ENCODE data around the gene TSPAN11. TPM values are rescaled to one million over a fixed set of nuclear protein-coding genes. Genes with fewer than 3 reads are reported as not detected.
A peak's percentile ranks its signal among the peaks of the same experiment; 100 is the strongest.

TSPAN11 gene
- total RNA-seq, 1 experiment from 2014 or later: not detected

DNA sequence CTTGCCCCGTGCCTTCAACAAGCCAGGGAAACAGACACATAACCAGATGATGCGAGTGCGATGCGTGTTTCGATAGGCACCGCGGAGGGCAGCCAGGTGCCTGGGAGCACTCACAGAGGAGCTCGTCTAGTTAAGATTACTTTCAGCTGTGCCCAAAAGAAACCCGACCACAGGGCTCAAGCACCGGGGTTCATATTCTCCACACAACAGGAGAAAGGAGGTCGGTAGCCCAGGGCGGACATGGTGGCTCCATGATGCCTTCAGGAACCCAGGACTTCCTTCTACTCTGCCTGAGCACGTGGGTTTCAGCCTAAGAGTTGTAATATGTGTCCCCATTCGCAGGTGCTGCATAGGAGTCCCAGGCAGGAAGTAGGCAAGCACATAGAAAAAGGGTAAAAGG lies 93.4 kb downstream of the TSPAN11 start:
- in situ Hi-C loops (cut with HindIII; ENCODE audit: low pct_unique_long_range_greater_than_20kb, low sequenced_read_pairs) (no loop called here), intact Hi-C loops (cut with micrococcal nuclease; ENCODE audit: unreplicated experiment) (no loop called here)
- H3K4me3 ChIP-seq (ENCODE audit: low read depth in 2 of 2, low read length in 2 of 2): no peak overlapping the region
- no peaks in the 10 kb centered on the region for H3K9me3 ChIP-seq (ENCODE audit: control insufficient read depth, insufficient read depth, low read depth, low read length)
- no peak for TF ChIP-seq TCF7L2 (IDR thresholded peaks at IDR 0.05; ENCODE audit: low read depth, low read length)
- no peak for TF ChIP-seq SIN3A (IDR thresholded peaks at IDR 0.05; ENCODE audit: borderline replicate concordance, insufficient read depth, low read depth, low read length)
- TF ChIP-seq POLR2AphosphoS5 (IDR thresholded peaks at IDR 0.05; ENCODE audit: low read depth, low read length): no peak
- TF ChIP-seq, protein P1, sequence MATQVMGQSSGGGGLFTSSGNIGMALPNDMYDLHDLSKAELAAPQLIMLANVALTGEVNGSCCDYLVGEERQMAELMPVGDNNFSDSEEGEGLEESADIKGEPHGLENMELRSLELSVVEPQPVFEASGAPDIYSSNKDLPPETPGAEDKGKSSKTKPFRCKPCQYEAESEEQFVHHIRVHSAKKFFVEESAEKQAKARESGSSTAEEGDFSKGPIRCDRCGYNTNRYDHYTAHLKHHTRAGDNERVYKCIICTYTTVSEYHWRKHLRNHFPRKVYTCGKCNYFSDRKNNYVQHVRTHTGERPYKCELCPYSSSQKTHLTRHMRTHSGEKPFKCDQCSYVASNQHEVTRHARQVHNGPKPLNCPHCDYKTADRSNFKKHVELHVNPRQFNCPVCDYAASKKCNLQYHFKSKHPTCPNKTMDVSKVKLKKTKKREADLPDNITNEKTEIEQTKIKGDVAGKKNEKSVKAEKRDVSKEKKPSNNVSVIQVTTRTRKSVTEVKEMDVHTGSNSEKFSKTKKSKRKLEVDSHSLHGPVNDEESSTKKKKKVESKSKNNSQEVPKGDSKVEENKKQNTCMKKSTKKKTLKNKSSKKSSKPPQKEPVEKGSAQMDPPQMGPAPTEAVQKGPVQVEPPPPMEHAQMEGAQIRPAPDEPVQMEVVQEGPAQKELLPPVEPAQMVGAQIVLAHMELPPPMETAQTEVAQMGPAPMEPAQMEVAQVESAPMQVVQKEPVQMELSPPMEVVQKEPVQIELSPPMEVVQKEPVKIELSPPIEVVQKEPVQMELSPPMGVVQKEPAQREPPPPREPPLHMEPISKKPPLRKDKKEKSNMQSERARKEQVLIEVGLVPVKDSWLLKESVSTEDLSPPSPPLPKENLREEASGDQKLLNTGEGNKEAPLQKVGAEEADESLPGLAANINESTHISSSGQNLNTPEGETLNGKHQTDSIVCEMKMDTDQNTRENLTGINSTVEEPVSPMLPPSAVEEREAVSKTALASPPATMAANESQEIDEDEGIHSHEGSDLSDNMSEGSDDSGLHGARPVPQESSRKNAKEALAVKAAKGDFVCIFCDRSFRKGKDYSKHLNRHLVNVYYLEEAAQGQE (IDR thresholded peaks at IDR 0.05; ENCODE audit: insufficient read depth in 1 of 2, low read depth in 2 of 2, low read length in 1 of 2): no peak
- TF ChIP-seq, protein P2, sequence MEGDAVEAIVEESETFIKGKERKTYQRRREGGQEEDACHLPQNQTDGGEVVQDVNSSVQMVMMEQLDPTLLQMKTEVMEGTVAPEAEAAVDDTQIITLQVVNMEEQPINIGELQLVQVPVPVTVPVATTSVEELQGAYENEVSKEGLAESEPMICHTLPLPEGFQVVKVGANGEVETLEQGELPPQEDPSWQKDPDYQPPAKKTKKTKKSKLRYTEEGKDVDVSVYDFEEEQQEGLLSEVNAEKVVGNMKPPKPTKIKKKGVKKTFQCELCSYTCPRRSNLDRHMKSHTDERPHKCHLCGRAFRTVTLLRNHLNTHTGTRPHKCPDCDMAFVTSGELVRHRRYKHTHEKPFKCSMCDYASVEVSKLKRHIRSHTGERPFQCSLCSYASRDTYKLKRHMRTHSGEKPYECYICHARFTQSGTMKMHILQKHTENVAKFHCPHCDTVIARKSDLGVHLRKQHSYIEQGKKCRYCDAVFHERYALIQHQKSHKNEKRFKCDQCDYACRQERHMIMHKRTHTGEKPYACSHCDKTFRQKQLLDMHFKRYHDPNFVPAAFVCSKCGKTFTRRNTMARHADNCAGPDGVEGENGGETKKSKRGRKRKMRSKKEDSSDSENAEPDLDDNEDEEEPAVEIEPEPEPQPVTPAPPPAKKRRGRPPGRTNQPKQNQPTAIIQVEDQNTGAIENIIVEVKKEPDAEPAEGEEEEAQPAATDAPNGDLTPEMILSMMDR (IDR thresholded peaks at IDR 0.05): no peak
- ChIA-PET CTCF (no interaction called here), POLR2A (no interaction called here)
- no peak overlapping the region for H3K27ac ChIP-seq (ENCODE audit: low read length)
- no peaks in the 10 kb centered on the region for H3K27me3 ChIP-seq (ENCODE audit: control insufficient read depth, insufficient read depth, low read length)
- no peak for DNase-seq (ENCODE audit: low read depth, low spot score)
- no TSS peak for BruUV-seq (replicated peaks)
- ATAC-seq: no peak
- H3K36me3 ChIP-seq (ENCODE audit: control insufficient read depth, insufficient read depth, low read length): no peaks in the 10 kb centered on the region
- peaks cover 18% of the 10 kb centered on the region for H3K4me1 ChIP-seq (ENCODE audit: control insufficient read depth, insufficient read depth, low read length)

DNA sequence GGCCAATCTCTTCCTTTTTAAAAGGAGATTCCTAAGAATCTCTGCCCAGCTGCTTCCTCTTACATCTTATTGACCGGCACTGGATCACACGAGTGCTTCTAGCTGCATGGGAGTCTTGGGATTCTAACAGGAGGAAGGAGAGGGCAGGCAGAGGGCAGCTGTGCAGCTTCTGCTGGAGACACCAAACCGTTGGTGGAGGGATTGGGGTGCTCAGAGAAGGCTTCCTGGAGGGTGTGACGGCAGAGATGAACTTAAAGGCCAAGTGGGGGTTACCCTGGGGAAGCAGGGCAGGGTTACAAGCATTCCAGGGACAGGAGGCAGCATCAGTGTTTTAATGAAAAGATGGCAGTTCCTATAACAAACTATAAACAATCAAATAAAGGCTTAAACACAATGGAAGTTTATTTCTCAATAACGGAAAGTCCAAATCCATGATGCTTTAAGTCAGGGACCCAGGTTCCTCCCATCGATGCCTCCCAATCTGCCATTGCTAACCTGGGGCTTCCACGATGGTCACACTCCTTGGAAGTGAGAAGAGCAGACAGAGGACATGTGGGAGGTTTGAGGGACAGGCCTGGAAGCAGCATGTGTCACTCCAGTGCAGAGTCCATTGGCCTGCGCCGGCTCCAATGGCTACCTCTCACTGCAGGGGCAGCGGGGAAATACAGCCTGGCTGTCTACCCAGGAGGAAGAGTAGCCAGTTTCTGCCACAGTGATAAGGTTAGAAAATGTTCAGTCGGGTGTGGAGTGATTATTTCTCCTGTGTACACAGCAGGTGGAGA lies 94.0 kb downstream of the TSPAN11 start:
- ChIA-PET POLR2A (no interaction called here), CTCF (no interaction called here)
- BruUV-seq (replicated peaks): no TSS peak
- no peaks in the 10 kb centered on the region for H3K27me3 ChIP-seq (ENCODE audit: control insufficient read depth, insufficient read depth, low read length)
- DNase-seq (ENCODE audit: low read depth, low spot score) (no peak), ATAC-seq (no peak)
- intact Hi-C loops (cut with micrococcal nuclease; ENCODE audit: unreplicated experiment) (no loop called here), in situ Hi-C loops (cut with HindIII; ENCODE audit: low pct_unique_long_range_greater_than_20kb, low sequenced_read_pairs) (no loop called here)
- 0 out of 2 replicates have a peak overlapping the region, but pooled peaks have one; percentile 20 for H3K27ac ChIP-seq (ENCODE audit: low read length)
- TF ChIP-seq, protein P2 (IDR thresholded peaks at IDR 0.05): no peak
- TF ChIP-seq SIN3A (IDR thresholded peaks at IDR 0.05; ENCODE audit: borderline replicate concordance, insufficient read depth, low read depth, low read length) (no peak), POLR2AphosphoS5 (IDR thresholded peaks at IDR 0.05; ENCODE audit: low read depth, low read length) (no peak), TCF7L2 (IDR thresholded peaks at IDR 0.05; ENCODE audit: low read depth, low read length) (no peak)
- TF ChIP-seq, protein P1 (IDR thresholded peaks at IDR 0.05; ENCODE audit: insufficient read depth in 1 of 2, low read depth in 2 of 2, low read length in 1 of 2): no peak
- no peaks in the 10 kb centered on the region for H3K9me3 ChIP-seq (ENCODE audit: control insufficient read depth, insufficient read depth, low read depth, low read length)
- H3K4me1 ChIP-seq (ENCODE audit: control insufficient read depth, insufficient read depth, low read length): peaks cover 18% of the 10 kb centered on the region
- H3K4me3 ChIP-seq (ENCODE audit: low read depth in 2 of 2, low read length in 2 of 2): no peak overlapping the region
- H3K36me3 ChIP-seq (ENCODE audit: control insufficient read depth, insufficient read depth, low read length): no peaks in the 10 kb centered on the region
